ENCODE results near the gene ZDHHC5. TPM values are rescaled to one million over a fixed set of nuclear protein-coding genes. Genes with fewer than 3 reads are reported as not detected.

Gene ZDHHC5
- total and polyA plus RNA-seq, 2 of the 13 experiments (the other 11 are each of a cell fraction or from before 2014, with no cell fraction given): 26.6 to 34.0 TPM

GRCh38 chr11:57639321-57640067, 28.4 kb upstream of the ZDHHC5 start (continued):
- TF ChIP-seq SRSF4 (IDR thresholded peaks at IDR 0.05; ENCODE audit: low read depth, low read length, poor library complexity, severe bottlenecking) (no peak), ZNF569 (CRISPR knock-in tag; IDR thresholded peaks at IDR 0.05; ENCODE audit: borderline replicate concordance) (no peak), ZBTB8A (CRISPR knock-in tag; IDR thresholded peaks at IDR 0.05; ENCODE audit: borderline replicate concordance, low read depth) (no peak), ASH2L (IDR thresholded peaks at IDR 0.05; ENCODE audit: insufficient read length, low read depth, low read length) (no peak), SRF (IDR thresholded peaks at IDR 0.05; ENCODE audit: low read depth, low read length) (no peak), KLF15 (CRISPR knock-in tag; IDR thresholded peaks at IDR 0.05; ENCODE audit: borderline replicate concordance) (no peak), TERF1 (CRISPR knock-in tag; IDR thresholded peaks at IDR 0.05) (no peak), ZHX2 (IDR thresholded peaks at IDR 0.05; ENCODE audit: low read depth) (no peak), ZHX2 (CRISPR knock-in tag; IDR thresholded peaks at IDR 0.05; ENCODE audit: borderline replicate concordance) (no peak), RBM39 (IDR thresholded peaks at IDR 0.05; ENCODE audit: low read depth, low read length, poor library complexity, severe bottlenecking) (no peak), TRIM24 (CRISPR knock-in tag; IDR thresholded peaks at IDR 0.05) (no peak), ZEB1 (IDR thresholded peaks at IDR 0.05; ENCODE audit: insufficient replicate concordance, low read depth) (no peak), NFATC3 (CRISPR knock-in tag; IDR thresholded peaks at IDR 0.05) (no peak), ZNF260 (CRISPR knock-in tag; IDR thresholded peaks at IDR 0.05; ENCODE audit: borderline replicate concordance, low read depth) (no peak), SP2 (CRISPR knock-in tag; IDR thresholded peaks at IDR 0.05) (no peak), GABPB1 (CRISPR knock-in tag; IDR thresholded peaks at IDR 0.05) (peak; percentile 41; the same call in 1 of the 2 replicates), KDM3A (CRISPR knock-in tag; IDR thresholded peaks at IDR 0.05; ENCODE audit: low read depth) (0 out of 2 replicates have a peak, but pooled peaks have one; percentile 43), CEBPG (CRISPR knock-in tag; IDR thresholded peaks at IDR 0.05) (peak; percentile 61), EHMT2 (IDR thresholded peaks at IDR 0.05; ENCODE audit: borderline replicate concordance, low read depth, low read length) (no peak), ZNF891 (CRISPR knock-in tag; IDR thresholded peaks at IDR 0.05) (peak; percentile 77), ELK4 (CRISPR knock-in tag; IDR thresholded peaks at IDR 0.05; ENCODE audit: borderline replicate concordance) (no peak), ATM (IDR thresholded peaks at IDR 0.05; ENCODE audit: borderline replicate concordance) (no peak)
